Fibroblast of lung (primary cell): ENCODE data around the gene CLCN7.

ENCODE experiments used
- EZH2 ChIP-seq: IDR thresholded peaks from 2 replicates; pipeline ENCODE4 v1.5.1; 2012; ENCODE audit warnings: low read length, control low read depth, mild to moderate bottlenecking; ENCODE audit errors: missing control alignments
- TF ChIP-seq, protein P1 (sequence below), 2 donors: IDR thresholded peaks in 1 of 2; conservative IDR thresholded peaks in 1 of 2; 1 replicate in 1 of 2; 2 replicates in 1 of 2; pipeline ENCODE4 v1.5.1; 2011 to 2012; ENCODE audit warnings: low read length in 2 of 2, control low read depth in 1 of 2, inconsistent platforms in 1 of 2, low read depth in 1 of 2, mild to moderate bottlenecking in 1 of 2

DNA sequence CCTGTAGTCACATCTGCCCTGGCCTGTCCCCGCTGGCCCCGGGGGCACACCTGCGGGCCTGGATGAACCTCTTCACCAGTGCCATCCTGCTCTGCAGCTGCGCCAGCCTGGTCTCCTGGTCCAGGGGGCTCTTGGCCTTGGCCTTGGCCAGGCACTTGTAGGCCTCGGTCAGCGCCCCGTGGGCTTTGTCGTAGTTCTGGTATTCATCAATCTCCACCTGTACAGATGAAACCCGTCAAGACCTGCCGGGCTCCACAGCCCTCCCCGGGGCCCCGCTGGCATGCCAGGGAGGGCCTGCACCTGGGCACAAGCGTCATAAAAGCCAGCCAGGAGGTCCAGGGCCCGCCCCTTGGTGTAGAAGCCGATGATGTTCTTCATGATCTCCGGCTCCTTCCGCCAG, 45.0 kb upstream of the CLCN7 start:
- TF ChIP-seq, protein P1, sequence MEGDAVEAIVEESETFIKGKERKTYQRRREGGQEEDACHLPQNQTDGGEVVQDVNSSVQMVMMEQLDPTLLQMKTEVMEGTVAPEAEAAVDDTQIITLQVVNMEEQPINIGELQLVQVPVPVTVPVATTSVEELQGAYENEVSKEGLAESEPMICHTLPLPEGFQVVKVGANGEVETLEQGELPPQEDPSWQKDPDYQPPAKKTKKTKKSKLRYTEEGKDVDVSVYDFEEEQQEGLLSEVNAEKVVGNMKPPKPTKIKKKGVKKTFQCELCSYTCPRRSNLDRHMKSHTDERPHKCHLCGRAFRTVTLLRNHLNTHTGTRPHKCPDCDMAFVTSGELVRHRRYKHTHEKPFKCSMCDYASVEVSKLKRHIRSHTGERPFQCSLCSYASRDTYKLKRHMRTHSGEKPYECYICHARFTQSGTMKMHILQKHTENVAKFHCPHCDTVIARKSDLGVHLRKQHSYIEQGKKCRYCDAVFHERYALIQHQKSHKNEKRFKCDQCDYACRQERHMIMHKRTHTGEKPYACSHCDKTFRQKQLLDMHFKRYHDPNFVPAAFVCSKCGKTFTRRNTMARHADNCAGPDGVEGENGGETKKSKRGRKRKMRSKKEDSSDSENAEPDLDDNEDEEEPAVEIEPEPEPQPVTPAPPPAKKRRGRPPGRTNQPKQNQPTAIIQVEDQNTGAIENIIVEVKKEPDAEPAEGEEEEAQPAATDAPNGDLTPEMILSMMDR (conservative IDR thresholded peaks at IDR 0.05 in 1 of 2, IDR thresholded peaks at IDR 0.05 in 1 of 2; ENCODE audit: low read depth in 1 of 2, low read length in 2 of 2), result no peak
- TF ChIP-seq EZH2, result no peak
